NCI-H748 treated with DMSO at 0.1 percent for 48 hours (cell line): ENCODE results near the gene CORIN.

Source experiments
- DNase-seq: peaks from one replicate; lab custom pipeline; 2025; lab: John Stamatoyannopoulos, UW

The CORIN gene

GRCh38 chr4:47690611-47691010 is 147.3 kb downstream of the CORIN start:
- no peak for DNase-seq

- no peak for DNase-seq
Measured at GRCh38 chr4:47686294-47686872, 151.5 kb downstream of the CORIN start.

GRCh38 chr4:47675806-47676205 is 162.1 kb downstream of the CORIN start:
- DNase-seq: no peak

- no peak for DNase-seq
Measured at GRCh38 chr4:47674144-47674543, 163.7 kb downstream of the CORIN start.

- no peak for DNase-seq
Measured at GRCh38 chr4:47672696-47673095, 165.2 kb downstream of the CORIN start.

GRCh38 chr4:47669946-47670345 is 167.9 kb downstream of the CORIN start:
- no peak for DNase-seq

- DNase-seq: no peak
Measured at GRCh38 chr4:47668810-47669408, 169.0 kb downstream of the CORIN start.

GRCh38 chr4:47668256-47668655 is 169.6 kb downstream of the CORIN start:
- DNase-seq: no peak

- no peak for DNase-seq
Measured at GRCh38 chr4:47667552-47667951, 170.3 kb downstream of the CORIN start.

GRCh38 chr4:47664051-47664826 is 173.6 kb downstream of the CORIN start:
- DNase-seq: no peak

- no peak for DNase-seq
Measured at GRCh38 chr4:47662975-47663374, 174.9 kb downstream of the CORIN start.

- DNase-seq: no peak
Measured at GRCh38 chr4:47661741-47662140, 176.1 kb downstream of the CORIN start.

GRCh38 chr4:47659342-47659741 is 178.5 kb downstream of the CORIN start:
- DNase-seq: no peak

GRCh38 chr4:47654972-47655693 is 182.7 kb downstream of the CORIN start:
- no peak for DNase-seq

- no peak for DNase-seq
Measured at GRCh38 chr4:47652092-47652491, 185.8 kb downstream of the CORIN start.

GRCh38 chr4:47651231-47651630 is 186.6 kb downstream of the CORIN start:
- DNase-seq: no peak

- DNase-seq: no peak
Measured at GRCh38 chr4:47650584-47651130, 187.2 kb downstream of the CORIN start.

- DNase-seq: no peak
Measured at GRCh38 chr4:47647544-47647943, 190.3 kb downstream of the CORIN start.

GRCh38 chr4:47647029-47647428 is 190.8 kb downstream of the CORIN start:
- DNase-seq: no peak

GRCh38 chr4:47646372-47646771 is 191.5 kb downstream of the CORIN start:
- DNase-seq: no peak

- no peak for DNase-seq
Measured at GRCh38 chr4:47643845-47644244, 194.0 kb downstream of the CORIN start.

- DNase-seq: no peak
Measured at GRCh38 chr4:47642985-47643760, 194.7 kb downstream of the CORIN start.
